ENCODE data around the gene MYO16.

The MYO16 gene

GRCh38 chr13:109158383-109158782, 529.0 kb downstream of the MYO16 start:
- H3K4me3 Mint-ChIP-seq, result no peak overlapping the region
- no peaks in the 10 kb centered on the region for H3K9me3 Mint-ChIP-seq
- peaks cover 17% of the 10 kb centered on the region for H3K27me3 Mint-ChIP-seq

DNA sequence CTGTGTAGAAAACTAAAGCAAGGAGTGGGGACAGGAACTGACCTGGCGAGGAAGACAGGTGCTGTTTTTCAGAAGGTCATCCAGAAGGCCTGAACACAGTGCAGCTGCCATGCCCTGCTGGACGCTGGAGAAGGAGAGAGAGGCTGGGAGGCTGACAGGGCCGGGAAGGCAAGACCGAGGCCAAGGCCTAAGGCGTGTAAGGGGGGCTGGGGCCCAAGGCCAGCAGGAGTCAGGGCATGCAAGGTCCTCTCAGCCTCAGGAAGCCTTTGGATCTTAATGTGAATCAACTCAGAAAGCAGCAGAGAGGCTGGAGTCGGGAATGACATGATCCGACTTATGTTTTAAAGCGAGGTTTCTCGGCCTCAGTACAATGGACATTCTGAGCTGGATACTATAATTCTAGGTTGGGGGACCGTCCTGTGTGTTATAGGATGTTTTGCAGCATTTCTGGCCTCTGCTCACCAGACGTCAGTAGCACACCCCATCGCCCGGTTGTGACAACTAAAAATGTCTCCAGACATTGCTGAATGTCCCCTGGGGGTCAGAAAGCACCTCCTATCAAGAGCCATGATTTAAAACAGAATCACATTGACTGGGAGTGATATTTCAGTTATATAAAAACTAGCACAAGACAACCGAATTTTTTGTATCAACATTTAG, 530.4 kb downstream of the MYO16 start:
- Mint-ChIP-seq H3K4me3 (no peak overlapping the region), H3K27ac (no peak overlapping the region), H3K4me1 (peaks cover 8% of the 10 kb centered on the region), H3K27me3 (peaks cover 17% of the 10 kb centered on the region), H3K36me3 (no peaks in the 10 kb centered on the region), H3K9me3 (no peaks in the 10 kb centered on the region)
- no peak for DNase-seq
- CTCF ChIA-PET, result no interaction called here

More at GRCh38 chr13:109158383-109158782, 529.0 kb downstream of the MYO16 start:
- no peak overlapping the region for H3K27ac Mint-ChIP-seq
- H3K4me1 Mint-ChIP-seq, result peaks cover 8% of the 10 kb centered on the region
- CTCF ChIA-PET, result no interaction called here
- no peaks in the 10 kb centered on the region for H3K36me3 Mint-ChIP-seq
- no peak for DNase-seq

- H3K4me3 Mint-ChIP-seq, result no peak overlapping the region
These were observed 530.9 kb downstream of the MYO16 start for GRCh38 chr13:109160357-109160756.

DNA sequence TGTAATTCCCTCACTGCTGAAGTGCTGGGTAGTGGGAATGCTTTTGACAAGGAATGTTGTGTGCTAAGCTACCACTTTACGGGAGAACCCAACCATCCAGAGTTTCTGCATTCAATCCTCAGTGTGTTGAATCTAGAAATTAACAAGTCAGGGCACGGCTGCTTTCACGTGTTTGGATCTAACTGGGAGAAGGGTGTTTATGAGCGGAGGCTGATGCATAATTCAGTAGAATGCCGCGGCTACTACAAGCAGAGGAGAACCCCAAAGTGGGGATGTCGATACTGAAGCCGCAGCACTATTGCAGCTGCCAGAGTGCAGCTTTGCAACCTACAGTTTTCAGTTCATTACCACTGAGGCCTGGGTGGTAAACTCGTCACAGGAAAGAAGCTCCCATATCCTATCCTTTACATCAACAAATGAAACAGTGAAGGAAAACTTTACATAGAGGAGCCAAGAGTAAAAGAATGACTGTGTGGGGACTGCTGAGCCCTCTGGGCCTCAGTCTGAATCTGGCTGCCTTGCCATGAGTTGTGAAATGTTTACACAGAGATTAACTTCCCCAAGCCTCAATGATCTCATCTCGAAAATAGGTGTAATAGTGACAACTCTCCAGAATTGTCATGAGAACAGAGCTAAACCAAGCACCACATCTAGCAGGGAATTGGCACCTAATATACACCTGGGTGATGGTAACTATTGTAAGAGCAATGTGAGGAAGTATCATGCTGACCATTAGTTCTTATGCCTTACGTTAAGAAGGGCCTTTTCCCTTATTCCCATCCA, 531.7 kb downstream of the MYO16 start:
- CTCF ChIA-PET, result no interaction called here
- H3K4me1 Mint-ChIP-seq, result peaks cover 8% of the 10 kb centered on the region
- no peak overlapping the region for H3K4me3 Mint-ChIP-seq
- H3K27ac Mint-ChIP-seq, result no peak overlapping the region
- peaks cover 17% of the 10 kb centered on the region for H3K27me3 Mint-ChIP-seq
- no peaks in the 10 kb centered on the region for H3K9me3 Mint-ChIP-seq
- no peak for DNase-seq
- H3K36me3 Mint-ChIP-seq, result no peaks in the 10 kb centered on the region

More at GRCh38 chr13:109160357-109160756, 530.9 kb downstream of the MYO16 start:
- no peaks in the 10 kb centered on the region for H3K9me3 Mint-ChIP-seq
- H3K4me1 Mint-ChIP-seq, result peaks cover 8% of the 10 kb centered on the region
- no peaks in the 10 kb centered on the region for H3K36me3 Mint-ChIP-seq
- no peak overlapping the region for H3K27ac Mint-ChIP-seq
- CTCF ChIA-PET, result no interaction called here
- DNase-seq, result no peak
- H3K27me3 Mint-ChIP-seq, result peaks cover 17% of the 10 kb centered on the region

- H3K27ac Mint-ChIP-seq, result no peak overlapping the region
- no peaks in the 10 kb centered on the region for H3K36me3 Mint-ChIP-seq
- CTCF ChIA-PET, result no interaction called here
- H3K9me3 Mint-ChIP-seq, result no peaks in the 10 kb centered on the region
- DNase-seq, result peak; percentile 32
- peaks cover 11% of the 10 kb centered on the region for H3K27me3 Mint-ChIP-seq
- peaks cover 8% of the 10 kb centered on the region for H3K4me1 Mint-ChIP-seq
- no peak overlapping the region for H3K4me3 Mint-ChIP-seq
These were observed 533.0 kb downstream of the MYO16 start for GRCh38 chr13:109162248-109163036.

GRCh38 chr13:109163037-109163379, 533.6 kb downstream of the MYO16 start:
- no peaks in the 10 kb centered on the region for H3K9me3 Mint-ChIP-seq
- peaks cover 8% of the 10 kb centered on the region for H3K4me1 Mint-ChIP-seq
- peaks cover 8% of the 10 kb centered on the region for H3K27me3 Mint-ChIP-seq
- no peak overlapping the region for H3K27ac Mint-ChIP-seq
- CTCF ChIA-PET, result no interaction called here
- no peak for DNase-seq
- no peak overlapping the region for H3K4me3 Mint-ChIP-seq
- no peaks in the 10 kb centered on the region for H3K36me3 Mint-ChIP-seq

- H3K9me3 Mint-ChIP-seq, result no peaks in the 10 kb centered on the region
These were observed 536.0 kb downstream of the MYO16 start for GRCh38 chr13:109165417-109165904.

DNA sequence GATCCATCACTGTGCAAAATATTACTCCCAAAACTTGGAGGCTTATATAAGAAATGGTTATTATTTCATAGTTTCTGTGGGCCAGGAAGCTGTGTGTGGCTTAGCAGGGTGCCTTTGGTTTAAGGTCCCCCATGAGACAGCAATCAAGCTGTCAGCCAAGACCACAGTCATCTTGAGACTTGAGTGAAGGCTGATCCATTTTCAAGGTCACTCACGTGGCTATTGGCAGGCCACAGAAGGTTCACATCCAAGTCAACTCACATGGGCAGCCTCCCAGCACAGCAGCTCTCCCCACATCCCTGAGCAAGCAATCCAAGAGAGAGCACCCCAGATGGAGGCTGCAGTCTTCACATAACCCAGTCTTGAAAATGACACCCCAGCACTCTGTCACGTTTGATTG, 537.4 kb downstream of the MYO16 start:
- H3K4me1 Mint-ChIP-seq, result peaks cover 8% of the 10 kb centered on the region
- no peaks in the 10 kb centered on the region for H3K9me3 Mint-ChIP-seq
- H3K27ac Mint-ChIP-seq, result no peak overlapping the region

More at GRCh38 chr13:109165417-109165904, 536.0 kb downstream of the MYO16 start:
- Mint-ChIP-seq H3K27ac (no peak overlapping the region), H3K4me3 (no peak overlapping the region), H3K4me1 (peaks cover 8% of the 10 kb centered on the region), H3K27me3 (peaks cover 4% of the 10 kb centered on the region), H3K36me3 (no peaks in the 10 kb centered on the region)
- CTCF ChIA-PET, result no interaction called here
- no peak for DNase-seq

DNA sequence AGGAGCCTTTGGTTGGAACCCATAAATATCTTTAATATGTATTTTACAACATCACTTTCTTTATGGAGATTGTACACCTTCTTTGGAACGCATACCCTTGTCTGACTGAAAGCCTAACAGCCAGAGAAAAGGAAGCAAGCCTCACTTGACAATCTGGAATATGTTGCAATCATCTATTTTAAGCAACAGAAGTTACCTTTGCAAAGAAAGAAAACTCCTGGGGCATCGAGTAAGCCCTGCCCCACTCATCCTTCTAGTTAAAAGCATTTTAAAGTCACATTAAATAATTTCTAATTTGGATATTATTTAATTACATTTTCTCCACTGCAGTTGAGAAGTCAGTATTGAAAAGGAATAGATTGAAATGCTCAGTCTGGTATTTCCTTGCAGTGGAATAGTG, 542.7 kb downstream of the MYO16 start:
- Mint-ChIP-seq H3K27ac (no peak overlapping the region), H3K9me3 (no peaks in the 10 kb centered on the region), H3K36me3 (no peaks in the 10 kb centered on the region), H3K27me3 (no peaks in the 10 kb centered on the region), H3K4me3 (no peak overlapping the region), H3K4me1 (no peaks in the 10 kb centered on the region)
- CTCF ChIA-PET, result no interaction called here
- DNase-seq, result no peak

More for the DNA sequence above, 537.4 kb downstream of the MYO16 start:
- no peak for DNase-seq
- CTCF ChIA-PET, result no interaction called here
- Mint-ChIP-seq H3K4me3 (no peak overlapping the region), H3K27me3 (peaks cover 4% of the 10 kb centered on the region), H3K36me3 (no peaks in the 10 kb centered on the region)

DNA sequence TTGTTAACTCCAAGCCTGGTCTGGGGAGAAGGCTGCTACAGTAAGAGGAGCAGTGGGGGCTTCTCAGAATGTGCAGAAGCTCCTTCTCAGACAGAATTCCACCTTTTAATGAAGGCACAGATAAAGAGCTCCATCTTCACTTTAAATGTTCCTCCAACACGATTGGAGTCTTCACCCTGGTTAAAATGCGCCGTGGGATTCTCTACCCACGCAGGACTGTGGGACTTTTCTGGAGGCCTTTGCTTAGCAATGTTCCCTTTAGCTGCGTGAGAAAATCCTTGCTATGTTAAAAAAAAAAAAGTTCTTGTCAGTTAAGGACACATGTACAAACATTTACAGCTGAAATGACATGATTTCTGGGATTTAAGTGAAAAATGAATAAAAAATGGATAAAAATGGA, 546.3 kb downstream of the MYO16 start:
- Mint-ChIP-seq H3K36me3 (no peaks in the 10 kb centered on the region), H3K4me3 (no peak overlapping the region), H3K4me1 (no peaks in the 10 kb centered on the region), H3K9me3 (no peaks in the 10 kb centered on the region), H3K27ac (no peak overlapping the region), H3K27me3 (no peaks in the 10 kb centered on the region)
- CTCF ChIA-PET, result no interaction called here
- DNase-seq, result no peak

DNA sequence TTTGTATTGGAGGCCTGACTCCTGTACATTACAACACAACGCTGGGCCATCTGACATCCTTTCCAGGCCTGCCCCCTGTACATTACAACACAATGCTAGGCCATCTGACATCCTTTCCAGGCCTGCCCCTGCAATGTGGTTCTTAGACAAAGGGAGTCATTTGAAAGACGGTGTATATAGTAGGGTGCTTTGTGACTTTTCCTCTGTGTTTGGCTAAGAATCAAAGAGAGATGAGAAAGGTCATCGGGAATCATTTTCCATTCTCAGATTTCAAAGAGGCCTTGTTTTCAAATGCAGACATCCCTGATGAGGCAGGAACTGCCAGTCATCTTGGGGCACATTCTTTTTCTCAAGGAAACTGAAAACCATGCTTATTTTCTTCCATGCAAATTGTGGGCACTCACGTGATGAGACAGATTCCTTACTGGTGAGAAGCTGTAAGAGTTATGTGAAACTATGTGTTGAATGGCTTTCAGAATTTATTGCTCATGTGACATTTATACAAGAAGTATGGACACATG, 551.6 kb downstream of the MYO16 start:
- Mint-ChIP-seq H3K27ac (no peak overlapping the region), H3K4me1 (no peaks in the 10 kb centered on the region), H3K36me3 (no peaks in the 10 kb centered on the region), H3K27me3 (no peaks in the 10 kb centered on the region), H3K9me3 (no peaks in the 10 kb centered on the region), H3K4me3 (no peak overlapping the region)
- DNase-seq, result no peak
- CTCF ChIA-PET, result no interaction called here

GRCh38 chr13:109182777-109183465, 553.5 kb downstream of the MYO16 start:
- Mint-ChIP-seq H3K4me3 (no peak overlapping the region), H3K9me3 (no peaks in the 10 kb centered on the region), H3K4me1 (no peaks in the 10 kb centered on the region), H3K27me3 (no peaks in the 10 kb centered on the region), H3K27ac (no peak overlapping the region), H3K36me3 (no peaks in the 10 kb centered on the region)
- DNase-seq, result no peak
- CTCF ChIA-PET, result no interaction called here

- H3K36me3 Mint-ChIP-seq, result no peaks in the 10 kb centered on the region
- CTCF ChIA-PET, result no interaction called here
- no peak overlapping the region for H3K27ac Mint-ChIP-seq
- H3K27me3 Mint-ChIP-seq, result no peaks in the 10 kb centered on the region
- DNase-seq, result no peak
- no peaks in the 10 kb centered on the region for H3K9me3 Mint-ChIP-seq
- H3K4me3 Mint-ChIP-seq, result no peak overlapping the region
- no peaks in the 10 kb centered on the region for H3K4me1 Mint-ChIP-seq
These were observed 562.0 kb downstream of the MYO16 start for GRCh38 chr13:109191413-109191812.

- Mint-ChIP-seq H3K4me1 (no peaks in the 10 kb centered on the region), H3K9me3 (no peaks in the 10 kb centered on the region), H3K27me3 (no peaks in the 10 kb centered on the region), H3K4me3 (no peak overlapping the region), H3K36me3 (no peaks in the 10 kb centered on the region), H3K27ac (no peak overlapping the region)
- DNase-seq, result no peak
- CTCF ChIA-PET, result no interaction called here
These were observed 562.9 kb downstream of the MYO16 start for GRCh38 chr13:109192306-109192705.

All from activated naive CD4-positive, alpha-beta T cell treated with anti-CD3 and anti-CD28 coated beads, Interleukin-2, amount 10 ng/mL, durations not matched to agents 7 days and 5 days (primary cell).